H1 (cell line): ENCODE measurements around the gene RSPH6A. TPM values are rescaled to one million over a fixed set of nuclear protein-coding genes. Genes with fewer than 3 reads are reported as not detected.
A peak's percentile ranks its signal among the peaks of the same experiment; 100 is the strongest.

Experiments
- CTCF ChIA-PET: fragments of 300-600 bp; sonication (Branson Sonifier 250); formaldehyde crosslinking; loops from one replicate; lab custom pipeline; 2021; ENCODE audit not compliant: partially characterized antibody; lab: Charles Lee
- POLR2A ChIA-PET: fragments of 300-600 bp; sonication (Branson Sonifier 250); formaldehyde crosslinking; loops from one replicate; lab custom pipeline; 2021; ENCODE audit warnings: inconsistent platforms; ENCODE audit not compliant: partially characterized antibody; lab: Charles Lee
- DNase-seq, 2 experiments: peaks; one replicate each; pipeline versions ENCODE4 v3.0.0 to v3.0.0-alpha.2; 2010 to 2022; ENCODE audit warnings: low spot score in 2 of 2, low read depth in 1 of 2, mixed read lengths in 1 of 2
- FAIRE-seq: peaks from 2 replicates; lab custom pipeline; 2011; peaks lifted over from hg19 to GRCh38; lab: Jason Lieb, UNC
- H2AFZ ChIP-seq: 2 replicates; pipeline ENCODE4 v1.8.1; 2012; ENCODE audit warnings: low read length, inconsistent platforms
- H2AK5ac ChIP-seq: 2 replicates; pipeline ENCODE4 v1.6.1; 2013; ENCODE audit warnings: low read depth, low read length
- H2BK120ac ChIP-seq: replicated peaks from 2 replicates; pipeline ENCODE3; 2013; ENCODE audit warnings: low read depth, low read length, inconsistent platforms
- H2BK12ac ChIP-seq: 2 replicates; pipeline ENCODE4 v1.6.1; 2013; ENCODE audit warnings: low read depth, low read length
- H2BK15ac ChIP-seq: 2 replicates; pipeline ENCODE4 v1.6.1; 2013; ENCODE audit warnings: low read length
- H2BK20ac ChIP-seq: 2 replicates; pipeline ENCODE4 v1.6.1; 2013; ENCODE audit warnings: low read length
- H2BK5ac ChIP-seq: 2 replicates; pipeline ENCODE4 v1.6.1; 2013; ENCODE audit warnings: low read depth, low read length
- H3K14ac ChIP-seq: 2 replicates; pipeline ENCODE4 v1.6.1; 2013; ENCODE audit warnings: inconsistent platforms; ENCODE audit not compliant: insufficient read length
- H3K18ac ChIP-seq: 2 replicates; pipeline ENCODE4 v1.6.1; 2013; ENCODE audit warnings: low read length; ENCODE audit errors: extremely low read depth
- H3K23ac ChIP-seq: 2 replicates; pipeline ENCODE4 v1.6.1; 2013; ENCODE audit warnings: inconsistent platforms; ENCODE audit not compliant: insufficient read length
- H3K23me2 ChIP-seq: 2 replicates; pipeline ENCODE4 v1.6.1; 2013; ENCODE audit warnings: low read depth, low read length
- H3K27ac ChIP-seq: 2 replicates; pipeline ENCODE4 v1.6.1; 2011; ENCODE audit warnings: low read depth, low read length, inconsistent platforms
- H3K27me3 ChIP-seq, 4 experiments: replicated peaks in 1 of 4; 1 replicate in 1 of 4; 2 replicates in 3 of 4; pipeline versions ENCODE4 v1.6.1 to v1.8.1; 2011 to 2013; ENCODE audit warnings: low read length in 3 of 4, mild to moderate bottlenecking in 3 of 4, inconsistent platforms in 2 of 4, mixed read lengths in 2 of 4, moderate library complexity in 1 of 4; ENCODE audit not compliant: control insufficient read depth in 3 of 4, insufficient read depth in 3 of 4; ENCODE audit errors: extremely low read depth in 1 of 4
- H3K36me3 ChIP-seq, 4 experiments: 2 replicates each; pipeline versions ENCODE4 v1.6.1 to v1.8.1; 2011 to 2013; ENCODE audit warnings: mild to moderate bottlenecking in 4 of 4, low read length in 3 of 4, moderate library complexity in 2 of 4, control low read depth in 1 of 4, inconsistent platforms in 1 of 4; ENCODE audit not compliant: insufficient read depth in 4 of 4, control insufficient read depth in 2 of 4
- H3K4ac ChIP-seq: replicated peaks from 2 replicates; pipeline ENCODE3; 2013; ENCODE audit warnings: low read length, low read depth, mixed read lengths, inconsistent platforms; ENCODE audit not compliant: insufficient read length
- H3K4me1 ChIP-seq, 4 experiments: replicated peaks in 1 of 4; 1 replicate in 1 of 4; 2 replicates in 3 of 4; pipeline versions ENCODE4 v1.6.1 to v1.8.1; 2011 to 2013; ENCODE audit warnings: low read length in 3 of 4, inconsistent platforms in 2 of 4, mixed read lengths in 1 of 4; ENCODE audit not compliant: insufficient read depth in 4 of 4, control insufficient read depth in 3 of 4
- H3K4me2 ChIP-seq, 2 experiments: 2 replicates each; pipeline versions ENCODE4 v1.6.1 to v1.8.1; 2011 to 2013; ENCODE audit warnings: low read depth in 2 of 2, low read length in 2 of 2, control low read depth in 1 of 2, inconsistent platforms in 1 of 2, mild to moderate bottlenecking in 1 of 2; ENCODE audit not compliant: insufficient read depth in 1 of 2
- H3K4me3 ChIP-seq, 4 experiments: fragments of 200-600, 300-600 bp in 1 of 4; sonication (generic), shearing (Covaris generic), sonication (Bioruptor Twin) in 1 of 4; 2 replicates each; pipeline versions ENCODE4 v1.5.1 to v1.8.1; 2011 to 2016; ENCODE audit warnings: low read length in 4 of 4, low read depth in 3 of 4, control low read depth in 2 of 4, inconsistent platforms in 2 of 4, mild to moderate bottlenecking in 2 of 4, mixed read lengths in 1 of 4, moderate library complexity in 1 of 4; ENCODE audit not compliant: insufficient read depth in 2 of 4; ENCODE audit errors: extremely low read depth in 1 of 4
- H3K56ac ChIP-seq: replicated peaks from 2 replicates; pipeline ENCODE3; 2013; ENCODE audit warnings: low read depth, mild to moderate bottlenecking, mixed read lengths, low read length, inconsistent platforms; ENCODE audit not compliant: insufficient read length
- H3K79me1 ChIP-seq: 2 replicates; pipeline ENCODE4 v1.6.1; 2013; ENCODE audit warnings: low read depth, low read length, control low read depth
- H3K79me2 ChIP-seq, 2 experiments: 2 replicates each; pipeline versions ENCODE4 v1.6.1 to v1.8.1; 2012 to 2013; ENCODE audit warnings: low read length in 2 of 2, mild to moderate bottlenecking in 2 of 2, inconsistent platforms in 1 of 2; ENCODE audit not compliant: insufficient read depth in 2 of 2, control insufficient read depth in 1 of 2
- H3K9ac ChIP-seq, 4 experiments: replicated peaks in 1 of 4; 1 replicate in 1 of 4; 2 replicates in 3 of 4; pipeline versions ENCODE4 v1.6.1 to v1.8.1; 2011 to 2013; ENCODE audit warnings: low read depth in 3 of 4, low read length in 3 of 4, control low read depth in 2 of 4, mild to moderate bottlenecking in 2 of 4, moderate library complexity in 2 of 4, inconsistent platforms in 1 of 4; ENCODE audit errors: extremely low read depth in 1 of 4
- H3K9me3 ChIP-seq, 2 experiments: 2 replicates each; pipeline versions ENCODE4 v1.6.1 to v1.8.1; 2012 to 2013; ENCODE audit warnings: mild to moderate bottlenecking in 2 of 2, moderate library complexity in 2 of 2, control low read depth in 1 of 2, inconsistent platforms in 1 of 2, low read depth in 1 of 2, low read length in 1 of 2, mixed read lengths in 1 of 2; ENCODE audit not compliant: insufficient read depth in 2 of 2
- H4K20me1 ChIP-seq, 2 experiments: replicated peaks in 1 of 2; 2 replicates each; pipeline versions ENCODE3 to v1.8.1; 2011 to 2013; ENCODE audit warnings: inconsistent platforms in 2 of 2, low read length in 2 of 2, mild to moderate bottlenecking in 1 of 2; ENCODE audit not compliant: insufficient read depth in 2 of 2, control insufficient read depth in 1 of 2
- H4K5ac ChIP-seq: 2 replicates; pipeline ENCODE4 v1.6.1; 2013; ENCODE audit warnings: low read length, low read depth, mixed read lengths, inconsistent platforms; ENCODE audit not compliant: insufficient read length
- H4K8ac ChIP-seq: 2 replicates; pipeline ENCODE4 v1.8.0; 2013; ENCODE audit warnings: mild to moderate bottlenecking, moderate library complexity, low read length, inconsistent platforms; ENCODE audit not compliant: insufficient read depth; ENCODE audit errors: extremely low read depth
- H4K91ac ChIP-seq: replicated peaks from 2 replicates; pipeline ENCODE3; 2013; ENCODE audit warnings: low read length, mixed read lengths, inconsistent platforms; ENCODE audit not compliant: insufficient read length
- BACH1 ChIP-seq: IDR thresholded peaks from 2 replicates; pipeline ENCODE4 v1.6.1; 2012; ENCODE audit warnings: low read length, improper control_type of control experiment
- CTBP2 ChIP-seq: IDR thresholded peaks from 2 replicates; pipeline ENCODE4 v1.7.0; 2011; ENCODE audit warnings: borderline replicate concordance, mild to moderate bottlenecking, moderate library complexity, mixed read lengths, low read length; ENCODE audit not compliant: insufficient read depth, insufficient read length
- EGR1 ChIP-seq: IDR thresholded peaks from 2 replicates; pipeline ENCODE4 v1.6.1; 2011; ENCODE audit warnings: low read depth, low read length, borderline replicate concordance
- KDM4A ChIP-seq: IDR thresholded peaks from one replicate; pipeline ENCODE4 v1.7.1; 2012; ENCODE audit warnings: low read depth, mild to moderate bottlenecking, moderate library complexity, low read length, inconsistent platforms; ENCODE audit not compliant: severe bottlenecking
- POLR2AphosphoS5 ChIP-seq: IDR thresholded peaks from 2 replicates; pipeline ENCODE4 v1.6.1; 2011; ENCODE audit warnings: low read depth, low read length
- RFX5 ChIP-seq: IDR thresholded peaks from 2 replicates; pipeline ENCODE4 v1.6.1; 2011; ENCODE audit warnings: low read depth, low read length, improper control_type of control experiment, borderline replicate concordance
- TAF1 ChIP-seq: IDR thresholded peaks from 2 replicates; pipeline ENCODE4 v1.6.1; 2011; ENCODE audit warnings: mild to moderate bottlenecking, low read depth, low read length
- TCF12 ChIP-seq: IDR thresholded peaks from 2 replicates; pipeline ENCODE4 v1.6.1; 2011; ENCODE audit warnings: low read depth, mild to moderate bottlenecking, low read length
- WGBS, 2 experiments: shearing (Covaris generic) in 1 of 2; methylation state at CpG; one replicate each; pipeline versions ENCODE4 v1.1.6 to v1.1.7; 2013 to 2015; ENCODE audit warnings: low lambda C conversion rate in 2 of 2, mixed read lengths in 2 of 2, inconsistent platforms in 1 of 2, low coverage in 1 of 2, missing lambda C conversion rate in 1 of 2; ENCODE audit not compliant: insufficient replicate concordance in 2 of 2, insufficient coverage in 1 of 2, insufficient read length in 1 of 2; ENCODE audit errors: extremely low coverage in 1 of 2, missing lambda C conversion rate in 1 of 2; 5-methylcytosine and 5-hydroxymethylcytosine counted together
- polyA plus RNA-seq, 7 experiments: library from polyadenylated mRNA; depleted of rRNA in 3 of 7; stranded (reverse) in 5 of 7; unstranded in 2 of 7; fragments of >200 nt in 5 of 7; fragments of 200-250 nt in 2 of 7; gene quantifications; 1 replicate in 5 of 7; 2 replicates in 1 of 7; 4 replicates in 1 of 7; pipeline versions ENCODE4 v1.2.1 to v1.2.3, GENCODE V29; 2011 to 2013; ENCODE audit warnings: missing spikeins in 2 of 7, mixed read lengths in 2 of 7
- total RNA-seq: library from RNA; stranded (reverse); fragmentation: NEBNext Ultra II Directional; extraction: Animal tissue kit (Norgen Biotek cat#: 25700); gene quantifications from 2 replicates; pipeline ENCODE4 v1.2.1, GENCODE V29; 2021
- TF ChIP-seq, protein P1 (sequence below): IDR thresholded peaks from 2 replicates; pipeline ENCODE4 v1.6.1; 2012; ENCODE audit warnings: inconsistent platforms
- TF ChIP-seq, protein P2 (sequence below): IDR thresholded peaks from 2 replicates; pipeline ENCODE4 v1.6.1; 2012; ENCODE audit warnings: inconsistent platforms

Gene RSPH6A
- total and polyA plus RNA-seq, 2 of the 8 experiments (the other 6 are each of a cell fraction or from before 2014, with no cell fraction given): 0.05 to 0.19 TPM

GRCh38 chr19:45767881-45768654 is 47.0 kb downstream of the RSPH6A start:
- Histone ChIP-seq H4K5ac (peak overlapping the region; percentile 51), H2BK20ac (no peak overlapping the region), H3K18ac (peak overlapping the region; percentile 87), H3K23ac (no peak overlapping the region), H3K4me3 (peak overlapping the region; percentile 57 to 89 (median 71)), H3K23me2 (peaks cover 28% of the 10 kb centered on the region), H2BK120ac (no peak overlapping the region), H3K4ac (peak overlapping the region; percentile 41), H3K14ac (no peak overlapping the region), H3K9ac (peak overlapping the region; percentile 22 to 78 (median 70)), H2AK5ac (no peak overlapping the region; the same call in 1 of the 2 replicates), H3K27ac (peak overlapping the region; percentile 96; the same call in 1 of the 2 replicates), H3K36me3 (peaks cover 0 to 2% (median 0%) of the 10 kb centered on the region in 4 experiments; a peak in 2 of 8 replicates), H2AFZ (no peak overlapping the region), H3K56ac (peak overlapping the region; percentile 92), H3K79me2 (no peaks in the 10 kb centered on the region), H2BK15ac (no peak overlapping the region), H3K79me1 (no peaks in the 10 kb centered on the region), H3K4me2 (peak overlapping the region; percentile 61 to 94), H3K27me3 (no peaks in the 10 kb centered on the region), H3K4me1 (peaks cover 7 to 41% (median 31%) of the 10 kb centered on the region in 4 experiments), H3K9me3 (no peaks in the 10 kb centered on the region), H2BK12ac (peak overlapping the region; percentile 75; the same call in 1 of the 2 replicates), H4K8ac (peak overlapping the region; percentile 95), H4K20me1 (peaks cover 0 to 3% of the 10 kb centered on the region in 2 experiments), H4K91ac (peak overlapping the region; percentile 32), H2BK5ac (0 out of 2 replicates have a peak overlapping the region, but pooled peaks have one; percentile 44)
- DNase-seq: peak in 1 of 2 experiments; percentile 79
- WGBS, 2 experiments: 1% methylated on average over 81 of the region's 102 CpGs; no CpG with 5 or more reads in 1 of the 2 experiments
- ChIA-PET POLR2A (interaction anchor here (0.5 to 16.2 kb wide), 25 partner anchors 12 to 240 kb away, joined by 3 to 284 read pairs (median 6); partner anchors contain the start of genes DMPK, DMWD, FBXO46 and MEIOSIN), CTCF (interaction anchor here (0.6 to 6.7 kb wide), 16 partner anchors 9 to 1059 kb away, joined by 3 to 55 read pairs (median 4); partner anchors contain the start of genes DMPK, DMWD, FOXA3 and RSPH6A)
- no peak for FAIRE-seq
- TF ChIP-seq BACH1 (no peak), TCF12 (no peak), RFX5 (no peak), POLR2AphosphoS5 (0 out of 2 replicates have a peak, but pooled peaks have one; percentile 7), KDM4A (peak; percentile 20), EGR1 (no peak), TAF1 (peak; percentile 18; the same call in 1 of the 2 replicates), CTBP2 (no peak)
- TF ChIP-seq, protein P1, sequence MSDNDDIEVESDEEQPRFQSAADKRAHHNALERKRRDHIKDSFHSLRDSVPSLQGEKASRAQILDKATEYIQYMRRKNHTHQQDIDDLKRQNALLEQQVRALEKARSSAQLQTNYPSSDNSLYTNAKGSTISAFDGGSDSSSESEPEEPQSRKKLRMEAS: peak; percentile 56
- TF ChIP-seq, protein P2, sequence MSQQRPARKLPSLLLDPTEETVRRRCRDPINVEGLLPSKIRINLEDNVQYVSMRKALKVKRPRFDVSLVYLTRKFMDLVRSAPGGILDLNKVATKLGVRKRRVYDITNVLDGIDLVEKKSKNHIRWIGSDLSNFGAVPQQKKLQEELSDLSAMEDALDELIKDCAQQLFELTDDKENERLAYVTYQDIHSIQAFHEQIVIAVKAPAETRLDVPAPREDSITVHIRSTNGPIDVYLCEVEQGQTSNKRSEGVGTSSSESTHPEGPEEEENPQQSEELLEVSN: peak; percentile 49; the same call in 1 of the 2 replicates
